SU-DHL-6 (cell line): ENCODE data around the gene ADARB2.

Source experiments
- CTCF ChIP-seq: fragments of 200-600 bp; sonication (generic); IDR thresholded peaks from one replicate; pipeline ENCODE4 v1.5.1; 2017; ENCODE audit warnings: antibody characterized with exemption, mild to moderate bottlenecking, low read length, moderate library complexity; ENCODE audit not compliant: insufficient read depth, poor library complexity, severe bottlenecking
- EZH2phosphoT487 ChIP-seq: fragments of 200-600 bp; sonication (generic), shearing (Covaris generic); conservative IDR thresholded peaks from 2 replicates; pipeline ENCODE4 v1.6.1; 2018; ENCODE audit warnings: mild to moderate bottlenecking, antibody characterized with exemption, low read length, moderate library complexity, mixed read lengths

DNA sequence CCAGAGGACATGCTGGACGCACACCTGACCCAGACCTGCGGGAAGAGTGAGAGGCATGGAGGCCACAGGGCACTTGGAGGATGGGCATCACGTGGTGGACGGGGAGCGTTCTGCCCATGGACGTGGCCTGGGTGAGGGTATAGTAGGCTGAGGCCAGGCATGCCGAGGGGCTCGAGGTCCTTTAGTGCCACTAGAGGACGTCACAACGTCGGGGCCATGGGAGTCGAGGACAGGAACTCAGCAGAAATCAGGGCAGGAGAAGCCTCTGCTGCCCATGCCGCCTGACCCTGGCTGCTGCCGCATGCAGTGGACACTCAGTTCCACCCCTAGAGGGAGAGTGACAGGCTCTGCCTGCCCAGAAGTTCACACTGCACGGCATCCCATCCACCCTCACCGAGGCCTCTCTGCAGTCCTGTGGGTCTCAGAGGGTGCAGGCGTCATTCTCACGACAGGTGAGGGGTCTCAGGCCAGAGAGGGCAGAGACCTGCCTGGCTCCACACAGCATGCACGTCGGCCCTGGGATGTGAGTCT lies 198.7 kb downstream of the ADARB2 start:
- TF ChIP-seq CTCF: no peak
- no peak for TF ChIP-seq EZH2phosphoT487
